Omental fat pad (tissue), 4 donors: ENCODE results near the gene VPS41. TPM values are rescaled to one million over a fixed set of nuclear protein-coding genes. Genes with fewer than 3 reads are reported as not detected.
A peak's percentile ranks its signal among the peaks of the same experiment; 100 is the strongest.
"Not testable (repeated sequence)": the region's sequence is repeated elsewhere in the genome, so short reads cannot be mapped to it uniquely, and the experiment has no call there.

Experiments
- ATAC-seq: fragments of 150-250 bp; one replicate; pipeline ENCODE4 v1.9.1; 2016; ENCODE audit warnings: mild to moderate bottlenecking, moderate library complexity; ENCODE audit not compliant: low FRiP score
- DNase-seq: peaks from one replicate; pipeline ENCODE4 v3.0.0-alpha.2; 2019; ENCODE audit warnings: low spot score
- CTCF ChIP-seq, 3 donors: fragments of 450-650 bp; IDR thresholded peaks; one replicate each; pipeline ENCODE4 v1.5.1; 2016 to 2017; ENCODE audit warnings: antibody characterized with exemption in 3 of 3, mild to moderate bottlenecking in 3 of 3, moderate library complexity in 2 of 3
- total RNA-seq, 4 donors: library from RNA; depleted of rRNA; stranded (reverse); fragments of >200 nt; gene quantifications; one replicate each; pipeline ENCODE4 v1.1.0, GENCODE V29; 2016

The VPS41 gene
- total RNA-seq: 10 to 100 TPM; 28.9 to 44.9 (median 33.4) TPM

- DNase-seq (peak; percentile 60), ATAC-seq (peak; percentile 91)
- no peak for TF ChIP-seq CTCF (IDR thresholded peaks at IDR 0.05)
Observed at GRCh38 chr7:38908759-38909335, at the start of gene VPS41. VPS41 (minus strand) TSS chr7:38909191; CDS start chr7:38909174, 17 bp downstream.

DNA sequence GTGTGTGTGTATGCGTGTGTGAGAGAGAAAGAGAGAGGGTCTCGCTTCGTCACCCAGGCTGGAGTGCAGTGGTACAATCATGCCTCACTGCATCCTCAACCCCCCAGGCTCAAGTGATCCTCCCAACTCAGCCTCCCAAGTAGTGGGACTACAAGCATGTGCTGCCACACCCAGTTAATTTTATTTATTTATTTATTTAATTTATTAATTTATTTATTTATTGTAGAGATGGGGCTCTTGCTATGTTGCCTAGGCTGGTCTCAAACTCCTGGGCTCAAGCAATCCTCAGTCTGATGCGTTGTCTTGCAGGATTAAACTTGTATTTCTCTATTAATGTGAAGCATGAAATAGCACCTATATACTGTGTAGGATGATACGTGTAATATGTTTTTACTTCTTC lies 46.9 kb upstream of the VPS41 start:
- ATAC-seq: no peak
- DNase-seq: no peak
- TF ChIP-seq CTCF (IDR thresholded peaks at IDR 0.05): no peak

DNA sequence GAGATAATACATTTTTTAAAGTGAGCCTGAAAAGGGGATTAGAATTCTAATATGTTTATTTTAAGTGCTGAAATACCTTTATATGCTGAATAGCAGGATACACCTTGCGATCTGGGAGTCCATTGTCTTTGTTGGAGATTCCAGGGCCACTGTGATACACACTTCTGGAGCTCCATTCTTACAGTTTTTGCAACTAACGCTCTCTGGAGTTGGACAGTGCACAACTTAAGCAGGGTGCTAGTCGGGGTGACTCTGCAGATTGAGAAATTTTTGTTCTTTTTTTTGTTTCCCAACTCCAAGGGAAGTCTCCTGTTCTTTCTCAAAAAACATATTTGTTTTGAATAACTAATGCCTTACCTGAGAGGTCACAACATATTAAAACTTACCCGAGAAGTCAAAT lies 45.0 kb upstream of the VPS41 start:
- no peak for TF ChIP-seq CTCF (IDR thresholded peaks at IDR 0.05)
- ATAC-seq (no peak), DNase-seq (no peak)

GRCh38 chr7:38953227-38953626 lies 44.2 kb upstream of the VPS41 start:
- TF ChIP-seq CTCF (IDR thresholded peaks at IDR 0.05): no peak
- DNase-seq (no peak), ATAC-seq (no peak)

DNA sequence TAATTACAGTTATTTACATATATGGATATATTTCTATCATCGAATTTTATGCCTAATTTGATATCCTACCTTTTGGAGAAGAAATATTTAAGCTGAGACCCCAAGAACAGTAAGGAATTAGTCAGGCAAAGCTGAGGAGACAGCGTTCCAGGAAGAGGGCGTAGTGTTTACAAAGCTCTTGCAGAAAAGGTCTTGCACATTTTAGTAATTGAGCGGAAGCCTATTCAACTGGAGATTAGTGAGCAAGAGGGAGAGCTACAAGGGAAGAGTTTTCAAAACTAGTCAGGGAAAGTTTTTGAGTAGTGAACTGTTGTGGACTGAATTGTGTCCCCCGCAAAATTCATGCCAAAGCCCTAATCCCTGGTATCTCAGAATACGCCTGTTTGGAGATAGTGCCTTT lies 42.2 kb upstream of the VPS41 start:
- no peak for TF ChIP-seq CTCF (IDR thresholded peaks at IDR 0.05)
- no peak for DNase-seq
- ATAC-seq: no peak

GRCh38 chr7:38950309-38950708 lies 41.3 kb upstream of the VPS41 start:
- no peak for TF ChIP-seq CTCF (IDR thresholded peaks at IDR 0.05)
- ATAC-seq (no peak), DNase-seq (no peak)

DNA sequence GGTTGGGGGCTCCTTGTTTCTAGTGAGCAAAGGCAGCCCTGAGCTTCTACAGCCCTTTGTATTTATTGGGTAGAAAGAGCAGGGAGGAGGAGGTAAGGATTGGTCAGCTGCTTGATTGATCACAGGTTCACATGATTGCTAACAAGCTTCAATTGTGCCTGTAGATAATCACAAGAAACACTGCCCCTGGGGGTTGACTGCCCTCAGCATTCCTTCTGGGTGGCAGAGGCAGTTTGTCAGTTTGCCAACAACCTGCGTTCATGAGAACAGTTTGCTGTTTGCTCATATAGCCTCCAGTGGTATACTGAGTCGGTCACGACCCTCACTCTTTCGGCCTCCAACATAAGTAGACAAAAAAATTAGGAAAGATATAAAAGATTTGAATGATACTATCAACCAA lies 38.5 kb upstream of the VPS41 start:
- not testable (repeated sequence) for ATAC-seq, DNase-seq
